ENCODE measurements around the gene TMEM256. TPM values are rescaled to one million over a fixed set of nuclear protein-coding genes. Genes with fewer than 3 reads are reported as not detected.

TMEM256 gene
- total RNA-seq, 1 donor from 2014 or later, result 141 TPM

- DNase-seq (ENCODE audit: low read depth in 2 of 2), result no peak
Observed at GRCh38 chr17:7408863-7409262, 5.0 kb upstream of the TMEM256 start.

GRCh38 chr17:7408252-7408727, 4.4 kb upstream of the TMEM256 start:
- no peak for DNase-seq (ENCODE audit: low read depth in 2 of 2)

GRCh38 chr17:7407485-7408251, 3.8 kb upstream of the TMEM256 start, which contains the start of gene NLGN2:
Gene NLGN2, plus strand, starts transcription at chr17:7407845. Its CDS starts 411 bp downstream, at chr17:7408256.
- no peak for DNase-seq (ENCODE audit: low read depth in 2 of 2)

GRCh38 chr17:7407082-7407481, 3.2 kb upstream of the TMEM256 start:
- no peak for DNase-seq (ENCODE audit: low read depth in 2 of 2)

GRCh38 chr17:7406235-7406825, 2.4 kb upstream of the TMEM256 start:
- DNase-seq (ENCODE audit: low read depth in 2 of 2), result no peak

- no peak for DNase-seq (ENCODE audit: low read depth in 2 of 2)
Observed at GRCh38 chr17:7405350-7406234, 1.7 kb upstream of the TMEM256 start.

GRCh38 chr17:7404737-7405349, 946 bp upstream of the TMEM256 start:
- peak in 1 of 2 donors; percentile 19 for DNase-seq (ENCODE audit: low read depth in 2 of 2)

- no peak for DNase-seq (ENCODE audit: low read depth in 2 of 2)
Observed at GRCh38 chr17:7403727-7403976, 245 bp downstream of the TMEM256 start.

GRCh38 chr17:7403043-7403726, 712 bp downstream of the TMEM256 start:
- peak in 1 of 2 donors; percentile 10 for DNase-seq (ENCODE audit: low read depth in 2 of 2)

- no peak for DNase-seq (ENCODE audit: low read depth in 2 of 2)
Observed at GRCh38 chr17:7398612-7399011, 5.3 kb downstream of the TMEM256 start.

- DNase-seq (ENCODE audit: low read depth in 2 of 2), result no peak
Observed at GRCh38 chr17:7396147-7396546, 7.8 kb downstream of the TMEM256 start.

GRCh38 chr17:7394452-7395191, 9.3 kb downstream of the TMEM256 start, which contains the start of gene PLSCR3:
Gene PLSCR3, minus strand, starts transcription at chr17:7394525. Its CDS starts 415 bp downstream, at chr17:7394110.
- peak; percentile 78 to 87 for DNase-seq (ENCODE audit: low read depth in 2 of 2)

GRCh38 chr17:7393613-7394451, 10.1 kb downstream of the TMEM256 start:
- no peak for DNase-seq (ENCODE audit: low read depth in 2 of 2)

GRCh38 chr17:7392696-7393612, 10.9 kb downstream of the TMEM256 start:
- DNase-seq (ENCODE audit: low read depth in 2 of 2), result no peak

GRCh38 chr17:7391307-7391706, 12.6 kb downstream of the TMEM256 start:
- DNase-seq (ENCODE audit: low read depth in 2 of 2), result peak; percentile 40 to 70

- no peak for DNase-seq (ENCODE audit: low read depth in 2 of 2)
Observed at GRCh38 chr17:7389924-7390910, 13.7 kb downstream of the TMEM256 start.

GRCh38 chr17:7388856-7389255, 15.0 kb downstream of the TMEM256 start:
- DNase-seq (ENCODE audit: low read depth in 2 of 2), result no peak

Data from lung microvascular endothelial cell (primary cell).